ENCODE measurements around the gene PRUNE1.

GRCh38 chr1:151069103-151069486 is 60.8 kb downstream of the PRUNE1 start:
- no peak for TF ChIP-seq CTCF (IDR thresholded peaks at IDR 0.05; ENCODE audit: poor library complexity)
- TF ChIP-seq EZH2 (IDR thresholded peaks at IDR 0.05; ENCODE audit: borderline replicate concordance) = no peak
